GM12892 (cell line): Measurements from ENCODE around the gene FOSL2.

Experiments
- POLR2A ChIP-seq: IDR thresholded peaks from 2 replicates; pipeline ENCODE4 v1.6.1; 2011; ENCODE audit warnings: low read depth, low read length, control low read depth
- POLR2AphosphoS5 ChIP-seq: IDR thresholded peaks from 2 replicates; pipeline ENCODE4 v1.6.1; 2011; ENCODE audit warnings: low read depth, low read length, control low read depth
- TAF1 ChIP-seq: IDR thresholded peaks from 2 replicates; pipeline ENCODE4 v1.6.1; 2011; ENCODE audit warnings: low read depth, mild to moderate bottlenecking, control low read depth, low read length, borderline replicate concordance

DNA sequence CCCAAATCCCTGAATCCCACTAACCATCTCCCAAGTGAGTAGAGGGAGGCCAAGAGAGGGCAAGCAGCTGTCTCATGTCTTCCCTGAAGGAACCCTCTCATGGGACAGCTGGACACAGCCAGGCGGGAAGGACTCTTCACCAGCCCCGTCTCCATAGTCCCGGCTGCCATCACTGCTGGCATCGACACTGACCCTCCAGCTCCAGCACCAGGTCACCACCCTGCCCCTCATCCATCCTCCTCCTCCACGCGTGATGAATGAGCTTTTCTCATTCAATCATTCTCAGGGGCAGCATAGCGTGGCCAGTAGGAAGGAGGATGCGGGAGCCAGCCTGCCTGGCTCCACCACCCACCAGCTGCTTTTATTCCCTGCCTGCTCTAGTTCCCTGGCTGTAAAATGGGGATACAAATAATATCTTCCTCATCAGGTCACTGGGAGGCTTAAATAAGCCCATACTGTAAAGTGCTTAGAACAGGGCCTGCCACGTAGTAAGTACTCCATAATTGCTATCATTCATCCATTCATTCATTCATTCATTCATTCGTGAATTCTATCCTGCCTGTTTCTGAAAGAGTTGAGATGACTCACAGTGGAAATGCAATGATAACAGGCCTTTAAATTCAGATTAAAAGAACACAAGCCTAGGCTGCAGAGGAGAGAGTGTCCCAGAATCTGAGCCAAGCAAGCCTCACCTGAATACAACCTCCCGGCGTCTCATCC, 30.5 kb upstream of the FOSL2 start:
- TF ChIP-seq POLR2A (no peak), TAF1 (no peak), POLR2AphosphoS5 (no peak)
